T-cell (primary cell): ENCODE data around the gene PLXNA2. TPM values are rescaled to one million over a fixed set of nuclear protein-coding genes. Genes with fewer than 3 reads are reported as not detected.

ENCODE experiments used
- ATAC-seq, 4 experiments: fragments of 200-7000 bp in 3 of 4; fragments of 150-1000 bp in 1 of 4; cut with Tn5 transposase; replicated peaks in 1 of 4; 1 replicate in 3 of 4; 2 replicates in 1 of 4; pipeline ENCODE4 v1.10.0; 2021; ENCODE audit warnings: moderate library complexity in 3 of 4, mild to moderate bottlenecking in 2 of 4, moderate number of reproducible peaks in 1 of 4
- CTCF ChIA-PET, 2 donors: fragments of 300-600 bp; sonication (Branson Sonifier 250); formaldehyde crosslinking; loops; one replicate each; lab custom pipeline; 2022; ENCODE audit warnings: antibody characterized with exemption in 2 of 2; lab: Charles Lee
- POLR2A ChIA-PET, 2 donors: fragments of 300-600 bp; sonication (Branson Sonifier 250); formaldehyde crosslinking; loops; one replicate each; lab custom pipeline; 2022; ENCODE audit warnings: antibody characterized with exemption in 2 of 2; lab: Charles Lee
- DNase-seq, 35 experiments: peaks; one replicate each; pipeline versions ENCODE4 v3.0.0 to v3.0.0-alpha.2; 2013 to 2023
- H3K27ac ChIP-seq: one replicate; pipeline ENCODE4 v1.5.1; 2013; ENCODE audit warnings: low read length
- H3K27me3 ChIP-seq, 2 experiments: replicated peaks in 1 of 2; 1 replicate in 1 of 2; 2 replicates in 1 of 2; pipeline versions ENCODE4 v1.6.1 to v1.7.0; 2013; ENCODE audit warnings: low read length in 1 of 2, mixed read lengths in 1 of 2; ENCODE audit not compliant: control insufficient read depth in 2 of 2, insufficient read depth in 2 of 2; ENCODE audit errors: extremely low read depth in 1 of 2
- H3K36me3 ChIP-seq, 2 donors: 1 replicate in 1 of 2; 2 replicates in 1 of 2; pipeline versions ENCODE4 v1.6.1 to v1.7.0; 2013; ENCODE audit warnings: low read length in 1 of 2; ENCODE audit not compliant: control insufficient read depth in 2 of 2, insufficient read depth in 1 of 2; ENCODE audit errors: extremely low read depth in 1 of 2
- H3K4me1 ChIP-seq, 2 experiments: 1 replicate in 1 of 2; 2 replicates in 1 of 2; pipeline versions ENCODE4 v1.6.1 to v1.7.0; 2013; ENCODE audit warnings: low read length in 2 of 2, mixed read lengths in 1 of 2; ENCODE audit not compliant: insufficient read depth in 2 of 2, control insufficient read depth in 1 of 2; ENCODE audit errors: extremely low read depth in 1 of 2
- H3K4me3 ChIP-seq, 2 donors: 1 replicate in 1 of 2; 2 replicates in 1 of 2; pipeline versions ENCODE4 v1.5.1 to v1.7.0; 2013; ENCODE audit warnings: mild to moderate bottlenecking in 2 of 2, low read length in 1 of 2, moderate library complexity in 1 of 2; ENCODE audit not compliant: control insufficient read depth in 1 of 2; ENCODE audit errors: extremely low read depth in 1 of 2
- H3K9me3 ChIP-seq: 2 replicates; pipeline ENCODE4 v1.7.0; 2013
- H3K27ac Mint-ChIP-seq, 2 donors: one replicate each; pipeline ENCODE4 v1.8.0; 2020 to 2021; ENCODE audit warnings: mild to moderate bottlenecking in 2 of 2, mixed read lengths in 2 of 2
- H3K27me3 Mint-ChIP-seq, 2 donors: one replicate each; pipeline ENCODE4 v1.8.0; 2021 to 2022; ENCODE audit warnings: mixed read lengths in 2 of 2
- H3K36me3 Mint-ChIP-seq: one replicate; pipeline ENCODE4 v1.8.0; 2021; ENCODE audit warnings: mixed read lengths
- H3K4me1 Mint-ChIP-seq, 3 donors: one replicate each; pipeline ENCODE4 v1.8.0; 2020 to 2022; ENCODE audit warnings: mixed read lengths in 3 of 3, mild to moderate bottlenecking in 1 of 3
- H3K4me3 Mint-ChIP-seq, 3 donors: one replicate each; pipeline ENCODE4 v1.8.0; 2020 to 2022; ENCODE audit warnings: mild to moderate bottlenecking in 3 of 3, mixed read lengths in 3 of 3, moderate library complexity in 3 of 3
- H3K9me3 Mint-ChIP-seq, 3 donors: one replicate each; pipeline ENCODE4 v1.8.0; 2020 to 2022; ENCODE audit warnings: mixed read lengths in 3 of 3
- WGBS: methylation state at CpG from one replicate; pipeline ENCODE4 v1.1.5; 2013; ENCODE audit warnings: missing lambda C conversion rate; ENCODE audit not compliant: insufficient coverage; 5-methylcytosine and 5-hydroxymethylcytosine counted together
- total RNA-seq, 35 experiments: library from RNA in 6 of 35; stranded (reverse) in 6 of 35; fragments of 120-200 nt in 1 of 35; gene quantifications; one replicate each; pipeline versions ENCODE4 v1.2.1 to v1.2.4 and lab custom pipeline; 2013 to 2026

PLXNA2 gene
- total RNA-seq, 5 donors from 2014 or later (not counting 1 experiment from before 2014, with no cell fraction given) = 1.3 to 2.6 (median 2.2) TPM

DNA sequence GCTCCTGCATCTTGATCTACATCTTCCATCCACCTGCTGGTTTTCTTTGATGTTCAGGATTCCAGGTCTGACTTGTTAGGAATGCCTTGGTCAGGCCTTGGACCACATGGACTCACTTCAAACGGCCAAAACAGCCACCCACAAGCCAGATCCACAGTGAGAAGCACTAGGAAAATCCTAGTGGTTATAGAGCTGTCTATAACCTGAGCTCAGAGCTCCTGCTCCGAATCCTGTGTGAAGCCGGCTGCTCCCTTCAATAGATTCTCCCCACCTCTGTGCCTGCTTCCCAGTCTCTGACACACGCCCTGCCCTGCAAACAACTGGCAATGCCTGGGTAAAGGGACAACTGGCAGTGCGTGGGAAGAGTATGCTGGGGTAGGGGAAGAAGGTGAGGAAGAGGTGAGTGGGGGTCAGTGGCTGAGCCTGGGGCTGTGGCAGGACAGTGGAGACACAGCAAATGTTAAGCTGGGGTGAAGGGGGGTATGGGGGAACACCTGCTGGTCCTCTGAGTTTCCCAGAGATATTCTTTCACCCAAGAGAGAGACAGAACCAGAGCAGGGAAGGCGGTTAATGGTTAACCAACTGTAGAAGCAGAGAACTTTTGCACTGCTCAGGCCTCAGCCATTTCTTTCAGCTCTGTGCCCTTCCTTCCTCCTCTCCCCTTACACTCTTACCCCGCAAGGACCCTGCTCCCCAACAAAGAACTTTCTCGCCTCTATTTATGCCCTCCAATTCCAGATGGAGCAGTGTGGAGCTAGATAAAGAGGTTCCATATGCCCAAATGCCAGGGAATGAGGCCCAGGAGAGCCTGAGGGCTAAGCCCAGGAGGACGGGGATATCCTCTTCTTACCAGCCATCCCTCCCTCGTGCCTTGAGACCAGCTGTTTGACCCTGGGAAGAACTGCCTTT, 4.5 kb downstream of the PLXNA2 start:
- Mint-ChIP-seq H3K4me1 (peaks cover 19 to 21% (median 20%) of the 10 kb centered on the region in 3 donors), H3K36me3 (no peaks in the 10 kb centered on the region), H3K4me3 (no peak overlapping the region), H3K27ac (no peak overlapping the region), H3K27me3 (peaks cover 28 to 42% of the 10 kb centered on the region in 2 donors), H3K9me3 (no peaks in the 10 kb centered on the region)
- ChIA-PET POLR2A (no interaction called here), CTCF (interaction anchor here (0.8 to 1.0 kb wide), 3 partner anchors 8 to 218 kb away, joined by 3 to 4 read pairs (median 3); no protein-coding TSS in a partner anchor)
- no peak for DNase-seq
- peaks cover 9 to 73% of the 10 kb centered on the region in 2 experiments for H3K27me3 ChIP-seq
- no peak overlapping the region for H3K4me3 ChIP-seq
- no peak overlapping the region for H3K27ac ChIP-seq
- no peaks in the 10 kb centered on the region for H3K36me3 ChIP-seq
- no peak for ATAC-seq
- no peaks in the 10 kb centered on the region for H3K9me3 ChIP-seq
- 83% methylated on average over 4 of the region's 10 CpGs for WGBS
- H3K4me1 ChIP-seq = peaks cover 2 to 22% of the 10 kb centered on the region in 2 experiments

DNA sequence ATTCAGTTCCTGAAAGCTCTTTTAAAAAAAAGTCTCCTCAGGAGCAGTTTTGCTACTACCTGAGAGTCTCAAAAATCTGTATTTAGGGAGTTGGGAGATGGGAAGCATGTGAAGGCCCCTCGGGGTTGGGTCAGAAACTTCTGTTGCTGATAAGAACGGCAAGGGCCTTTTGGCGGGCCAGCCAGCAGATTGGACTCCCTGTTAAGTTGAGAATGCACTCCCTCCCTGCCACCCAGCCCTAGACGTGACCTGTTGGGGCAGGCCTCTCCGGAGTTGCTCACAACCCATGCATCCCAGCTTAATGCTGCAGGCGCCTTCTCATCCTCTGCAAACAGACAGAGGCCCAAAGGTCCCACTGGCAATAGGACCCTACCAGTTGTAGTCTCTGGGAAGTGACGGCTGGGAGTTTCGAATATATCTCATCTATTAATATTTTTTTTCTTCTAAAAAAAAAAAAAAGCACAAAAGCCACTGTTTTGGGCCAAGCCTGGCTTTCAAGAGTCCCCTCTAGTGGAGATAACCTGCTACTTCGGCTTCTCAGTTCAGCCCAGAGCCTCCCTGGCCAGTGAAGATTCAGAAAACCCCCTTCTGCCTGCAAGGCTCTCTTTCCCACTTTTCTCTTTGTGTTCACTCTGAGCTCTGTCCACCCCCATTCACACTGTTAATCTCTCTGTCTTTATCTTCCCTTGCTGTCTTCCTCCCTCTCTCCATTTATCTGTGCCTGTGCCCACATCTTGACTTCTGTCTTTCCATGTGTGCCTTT, 5.3 kb downstream of the PLXNA2 start:
- 61% methylated on average over 5 of the region's 9 CpGs for WGBS
- Mint-ChIP-seq H3K27ac (no peak overlapping the region), H3K27me3 (peaks cover 28 to 43% of the 10 kb centered on the region in 2 donors), H3K4me3 (no peak overlapping the region), H3K9me3 (no peaks in the 10 kb centered on the region), H3K4me1 (peaks cover 17 to 20% (median 18%) of the 10 kb centered on the region in 3 donors), H3K36me3 (no peaks in the 10 kb centered on the region)
- Histone ChIP-seq H3K4me1 (peaks cover 0 to 18% of the 10 kb centered on the region in 2 experiments), H3K27ac (no peak overlapping the region), H3K36me3 (no peaks in the 10 kb centered on the region), H3K9me3 (no peaks in the 10 kb centered on the region), H3K4me3 (no peak overlapping the region), H3K27me3 (peaks cover 9 to 76% of the 10 kb centered on the region in 2 experiments)
- DNase-seq (peak in 1 of 35 experiments; percentile 43), ATAC-seq (peak in 2 of 4 experiments; percentile 41 to 47)
- ChIA-PET POLR2A (no interaction called here), CTCF (interaction anchor here (0.8 to 1.4 kb wide), 2 partner anchors 9 to 217 kb away, joined by 3 to 8 read pairs; no protein-coding TSS in a partner anchor)

GRCh38 chr1:208237241-208237640, 6.9 kb downstream of the PLXNA2 start:
- peaks cover 0 to 13% of the 10 kb centered on the region in 2 experiments for H3K4me1 ChIP-seq
- ChIA-PET POLR2A (no interaction called here), CTCF (interaction anchor here (0.5 to 1.1 kb wide), 3 partner anchors 8 to 241 kb away, joined by 3 to 5 read pairs (median 3); no protein-coding TSS in a partner anchor)
- ATAC-seq = no peak
- no peak overlapping the region for H3K4me3 ChIP-seq
- Mint-ChIP-seq H3K27ac (no peak overlapping the region), H3K4me3 (no peak overlapping the region), H3K4me1 (peaks cover 16 to 17% (median 17%) of the 10 kb centered on the region in 3 donors), H3K9me3 (no peaks in the 10 kb centered on the region), H3K27me3 (peaks cover 32 to 42% of the 10 kb centered on the region in 2 donors), H3K36me3 (no peaks in the 10 kb centered on the region)
- no peak overlapping the region for H3K27ac ChIP-seq
- DNase-seq = no peak
- peaks cover 2 to 63% of the 10 kb centered on the region in 2 experiments for H3K27me3 ChIP-seq
- no CpG with 5 or more reads among the region's 8 CpGs for WGBS
- H3K36me3 ChIP-seq = no peaks in the 10 kb centered on the region
- H3K9me3 ChIP-seq = no peaks in the 10 kb centered on the region

DNA sequence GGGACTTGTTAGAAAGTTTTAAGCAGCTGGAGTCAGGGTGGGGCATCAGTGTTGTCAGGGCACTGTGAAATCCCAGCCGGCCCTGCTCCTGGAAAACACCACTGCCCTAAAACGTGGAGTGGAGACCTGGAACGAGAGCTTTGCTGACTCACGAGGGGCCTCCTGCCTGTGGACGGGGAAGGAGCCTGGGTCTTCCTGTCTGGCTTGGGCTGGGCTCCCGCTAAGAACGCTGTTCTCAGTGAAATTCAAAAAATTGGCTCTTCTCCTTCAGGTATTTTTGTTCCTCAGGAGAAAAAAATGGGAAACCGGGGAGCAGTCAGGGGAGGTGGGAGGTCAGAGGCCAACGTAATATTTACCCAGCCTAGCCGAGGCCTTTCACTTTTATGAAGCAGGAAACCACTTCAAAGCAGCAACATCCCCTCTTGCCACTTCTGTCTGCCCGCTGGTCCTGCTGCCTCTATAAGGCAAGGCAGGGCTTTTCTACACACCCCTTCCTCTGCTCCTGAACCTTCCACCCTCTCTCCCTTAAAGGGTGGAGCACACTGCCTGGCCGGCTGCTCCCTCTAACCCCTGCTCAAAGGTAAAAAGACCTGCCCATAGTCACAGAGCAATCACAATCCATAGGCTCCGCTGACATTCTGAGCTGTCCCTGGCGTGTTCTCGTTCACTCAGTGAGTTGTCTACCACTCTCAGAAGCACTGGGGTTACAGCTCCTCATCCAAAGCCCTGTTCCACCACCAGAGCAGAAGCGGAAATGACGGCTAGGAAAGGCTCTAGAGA, 8.0 kb downstream of the PLXNA2 start:
- H3K4me3 Mint-ChIP-seq = peak overlapping the region in 1 of 3 donors; percentile 13
- peak in 3 of 4 experiments; percentile 32 to 51 (median 46) for ATAC-seq
- peaks cover 31 to 34% of the 10 kb centered on the region in 2 donors for H3K27me3 Mint-ChIP-seq
- peak in 1 of 35 experiments; percentile 27 for DNase-seq
- no peak overlapping the region for H3K27ac ChIP-seq
- peaks cover 0 to 13% of the 10 kb centered on the region in 2 experiments for H3K4me1 ChIP-seq
- H3K36me3 ChIP-seq = no peaks in the 10 kb centered on the region
- H3K36me3 Mint-ChIP-seq = no peaks in the 10 kb centered on the region
- peaks cover 0 to 59% of the 10 kb centered on the region in 2 experiments for H3K27me3 ChIP-seq
- H3K9me3 ChIP-seq = no peaks in the 10 kb centered on the region
- ChIA-PET POLR2A (interaction anchor here in 1 of 2 donors (0.6 to 1.0 kb wide), 2 partner anchors 9 to 54 kb away, joined by 3 read pairs; no protein-coding TSS in a partner anchor), CTCF (interaction anchor here (0.6 to 1.1 kb wide), 2 partner anchors 9 to 16 kb away, joined by 5 to 8 read pairs; no protein-coding TSS in a partner anchor)
- no peaks in the 10 kb centered on the region for H3K9me3 Mint-ChIP-seq
- 7% methylated on average over 12 of the region's 17 CpGs for WGBS
- H3K27ac Mint-ChIP-seq = no peak overlapping the region
- H3K4me1 Mint-ChIP-seq = peaks cover 16 to 17% (median 17%) of the 10 kb centered on the region in 3 donors
- H3K4me3 ChIP-seq = no peak overlapping the region

DNA sequence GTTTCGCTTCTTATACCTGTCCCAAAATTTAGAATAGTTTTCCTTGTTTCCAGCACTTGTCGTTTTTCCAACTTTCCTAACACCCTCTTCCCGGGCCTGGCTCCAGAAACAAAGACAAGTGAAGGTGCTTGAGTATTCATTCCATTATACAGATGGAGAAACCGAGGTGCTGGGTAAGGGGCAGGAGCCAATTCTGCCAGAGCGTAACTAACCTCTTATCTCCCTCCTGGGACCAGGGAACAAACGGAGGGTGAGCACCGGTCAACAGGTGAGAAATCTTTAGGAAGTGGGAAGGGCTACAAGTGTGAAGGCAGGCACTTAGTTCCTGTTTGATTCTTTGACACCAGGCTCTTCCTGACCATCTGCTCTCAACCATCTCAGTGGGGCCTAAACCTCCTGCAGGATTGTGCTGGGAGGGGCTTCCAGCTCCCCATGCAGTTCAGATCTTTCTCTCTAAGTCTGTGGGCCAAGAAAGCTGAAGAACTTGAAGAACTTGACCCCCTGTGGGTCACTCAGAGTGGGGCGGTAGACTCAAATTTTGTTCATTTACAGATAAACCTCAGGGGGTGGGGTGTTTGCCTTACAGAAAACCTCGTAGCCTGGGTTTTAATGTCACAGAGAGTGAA, 8.7 kb downstream of the PLXNA2 start:
- Mint-ChIP-seq H3K4me3 (no peak overlapping the region), H3K4me1 (peaks cover 16 to 17% (median 17%) of the 10 kb centered on the region in 3 donors), H3K9me3 (no peaks in the 10 kb centered on the region), H3K36me3 (no peaks in the 10 kb centered on the region), H3K27ac (no peak overlapping the region), H3K27me3 (peaks cover 37% of the 10 kb centered on the region in 2 donors)
- no peak for DNase-seq
- Histone ChIP-seq H3K27me3 (peaks cover 0 to 59% of the 10 kb centered on the region in 2 experiments), H3K4me1 (peaks cover 0 to 13% of the 10 kb centered on the region in 2 experiments), H3K36me3 (no peaks in the 10 kb centered on the region), H3K9me3 (no peaks in the 10 kb centered on the region), H3K4me3 (no peak overlapping the region), H3K27ac (no peak overlapping the region)
- ChIA-PET POLR2A (no interaction called here), CTCF (interaction anchor here (0.5 to 2.1 kb wide), 2 partner anchors 9 to 17 kb away, joined by 3 to 7 read pairs; partner anchors contain the start of gene PLXNA2 (in 1 of the 2))
- 63% methylated on average over 1 of the region's 9 CpGs for WGBS
- ATAC-seq = no peak
